K562 (cell line): ENCODE results near the gene SOHLH1. TPM values are rescaled to one million over a fixed set of nuclear protein-coding genes. Genes with fewer than 3 reads are reported as not detected.

Experiments
- ATAC-seq: fragments of 200-7000 bp; cut with Tn5 transposase; 3 replicates; pipeline ENCODE4 v1.9.1; 2020; ENCODE audit warnings: moderate library complexity
- BruUV-seq: library from RNA; stranded (reverse); fragments of 400-500 nt; replicated peaks from 2 replicates; lab custom pipeline; 2021; lab: Mats Ljungman, UMichigan
- CTCF ChIA-PET: fragments of 300-600 bp; formaldehyde crosslinking; extraction: SDS; loops from one replicate; lab custom pipeline; 2021; ENCODE audit warnings: low intra/inter-chr PET ratio; lab: Yijun Ruan, JAX
- POLR2A ChIA-PET: fragments of 300-600, 350-650 bp; sonication (Branson Sonifier 250); formaldehyde crosslinking; extraction: SDS; loops from one replicate; lab custom pipeline; 2021; ENCODE audit warnings: antibody characterized with exemption, inconsistent platforms; lab: Yijun Ruan, JAX
- DNase-seq, 4 experiments: peaks; one replicate each; pipeline versions ENCODE4 v3.0.0 to v3.0.0-alpha.2; 2011 to 2018; ENCODE audit warnings: low spot score in 3 of 4, mixed read lengths in 3 of 4; ENCODE audit errors: extremely low read depth in 1 of 4
- FAIRE-seq: peaks from 2 replicates; lab custom pipeline; 2011; peaks lifted over from hg19 to GRCh38; lab: Jason Lieb, UNC
- H2AFZ ChIP-seq: 2 replicates; pipeline ENCODE4 v1.6.0; 2011; ENCODE audit warnings: low read depth, low read length, control low read depth, inconsistent platforms
- H3K27ac ChIP-seq: fragments of 200-600 bp; 3 replicates; pipeline ENCODE4 v1.8.0; 2011; ENCODE audit warnings: low read depth, mild to moderate bottlenecking, control low read depth, inconsistent platforms, low read length, moderate library complexity, mixed read lengths; ENCODE audit errors: extremely low read depth
- H3K27me3 ChIP-seq, 2 experiments: fragments of 300-600 bp in 1 of 2; 2 replicates in 1 of 2; 3 replicates in 1 of 2; pipeline versions ENCODE4 v1.6.0 to v1.8.0; 2011; ENCODE audit warnings: inconsistent platforms in 2 of 2, low read length in 2 of 2, mild to moderate bottlenecking in 1 of 2, mixed read lengths in 1 of 2, moderate library complexity in 1 of 2; ENCODE audit not compliant: control insufficient read depth in 2 of 2, insufficient read depth in 2 of 2
- H3K36me3 ChIP-seq: fragments of 300-600 bp; 3 replicates; pipeline ENCODE4 v1.8.0; 2011; ENCODE audit warnings: mild to moderate bottlenecking, low read length, inconsistent platforms; ENCODE audit not compliant: control insufficient read depth, insufficient read depth
- H3K4me1 ChIP-seq, 2 experiments: fragments of 200-600 bp in 1 of 2; replicated peaks in 1 of 2; 2 replicates in 1 of 2; 3 replicates in 1 of 2; pipeline versions ENCODE4 v1.5.1 to v1.8.0; 2011; ENCODE audit warnings: inconsistent platforms in 2 of 2, low read length in 2 of 2, mild to moderate bottlenecking in 1 of 2, mixed read lengths in 1 of 2, moderate library complexity in 1 of 2; ENCODE audit not compliant: control insufficient read depth in 2 of 2, insufficient read depth in 2 of 2
- H3K4me2 ChIP-seq: 2 replicates; pipeline ENCODE4 v1.6.1; 2011; ENCODE audit warnings: low read length, control low read depth, inconsistent platforms, mixed read lengths; ENCODE audit not compliant: insufficient read depth
- H3K4me3 ChIP-seq: fragments of 200-600 bp; sonication (generic), shearing (Covaris generic); 2 replicates; pipeline ENCODE4 v1.5.1; 2016; ENCODE audit warnings: control low read depth, inconsistent platforms
- H3K79me2 ChIP-seq: fragments of 200-600 bp; 3 replicates; pipeline ENCODE4 v1.8.0; 2011; ENCODE audit warnings: low read length, inconsistent platforms; ENCODE audit not compliant: control insufficient read depth, insufficient read depth
- H3K9ac ChIP-seq, 2 experiments: 2 replicates each; pipeline versions ENCODE4 v1.6.0 to v1.6.1; 2011; ENCODE audit warnings: low read depth in 2 of 2, low read length in 2 of 2, control low read depth in 1 of 2, inconsistent platforms in 1 of 2, mild to moderate bottlenecking in 1 of 2, mixed read lengths in 1 of 2; ENCODE audit not compliant: insufficient read depth in 1 of 2
- H3K9me1 ChIP-seq: one replicate; pipeline ENCODE4 v1.6.0; 2011; ENCODE audit warnings: inconsistent platforms, mild to moderate bottlenecking, low read length, moderate library complexity; ENCODE audit not compliant: control insufficient read depth, insufficient read depth
- H3K9me3 ChIP-seq: replicated peaks from 2 replicates; pipeline ENCODE4 v1.5.1; 2011; ENCODE audit warnings: low read depth, low read length, inconsistent platforms; ENCODE audit not compliant: control insufficient read depth, insufficient read depth
- H4K20me1 ChIP-seq: replicated peaks from 2 replicates; pipeline ENCODE4 v1.6.1; 2011; ENCODE audit warnings: low read length, inconsistent platforms, mixed read lengths; ENCODE audit not compliant: control insufficient read depth, insufficient read depth
- BHLHE40 ChIP-seq: IDR thresholded peaks from 2 replicates; pipeline ENCODE4 v1.6.1; 2011; ENCODE audit warnings: low read length, improper control_type of control experiment
- EGR1 ChIP-seq: fragments of 450-650 bp; conservative IDR thresholded peaks from 2 replicates; pipeline ENCODE4 v1.6.1; 2017; ENCODE audit warnings: mild to moderate bottlenecking
- HLTF ChIP-seq: fragments of 450-650 bp; IDR thresholded peaks from 2 replicates; pipeline ENCODE4 v1.6.1; 2016
- KDM1A ChIP-seq, 2 experiments: fragments of 450-650 bp; IDR thresholded peaks; 2 replicates each; pipeline ENCODE4 v1.6.1; 2016; ENCODE audit warnings: mild to moderate bottlenecking in 2 of 2
- NRF1 ChIP-seq, 2 experiments: fragments of 450-650 bp; IDR thresholded peaks in 1 of 2; conservative IDR thresholded peaks in 1 of 2; 2 replicates each; pipeline ENCODE4 v1.6.1; 2014; ENCODE audit warnings: mild to moderate bottlenecking in 2 of 2
- WGBS: fragments of 100-300 bp; shearing (Covaris generic); methylation state at CpG from one replicate; pipeline ENCODE4 v1.1.6; 2016; ENCODE audit warnings: low coverage, mixed read lengths; ENCODE audit not compliant: insufficient coverage; ENCODE audit errors: missing lambda C conversion rate; 5-methylcytosine and 5-hydroxymethylcytosine counted together
- in situ Hi-C: fragments of 300-500 bp; cut with MboI; formaldehyde crosslinking; loops from 4 replicates; pipeline ENCODE4 v1.15.0; 2018; ENCODE audit warnings: inconsistent platforms, mixed read lengths
- intact Hi-C: fragments of 100-400 bp; cut with micrococcal nuclease; formaldehyde crosslinking; loops from 2 replicates; pipeline ENCODE4 v1.14.2; 2022
- polyA plus RNA-seq, 8 experiments: library from polyadenylated mRNA; depleted of rRNA in 4 of 8; stranded (reverse) in 5 of 8; unstranded in 3 of 8; fragments of >200 nt; fragmentation: Nextera tagmentation in 2 of 8; fragmentation: Illumina TruSeq in 1 of 8; extraction: Ambion mirVana in 2 of 8; extraction: Trizol in 1 of 8; gene quantifications; 2 replicates each; pipeline versions ENCODE4 v1.2.1 to v1.2.3, GENCODE V29; 2011 to 2014; ENCODE audit warnings: inconsistent platforms in 1 of 8, missing spikeins in 1 of 8
- total RNA-seq, 7 experiments: library from RNA; depleted of rRNA in 6 of 7; stranded (reverse); fragments of >200 nt in 6 of 7; fragmentation: Illumina TruSeq in 2 of 7; extraction: Trizol in 2 of 7; gene quantifications; 2 replicates each; pipeline versions ENCODE4 v1.2.1 to v1.2.3, GENCODE V29; 2011 to 2021; ENCODE audit warnings: low replicate concordance in 1 of 7

Gene SOHLH1
- total and polyA plus RNA-seq, 9 of the 15 experiments (the other 6 are each of a cell fraction or from before 2014, with no cell fraction given) = 0.17 to 0.41 (median 0.29) TPM; not detected in 6

DNA sequence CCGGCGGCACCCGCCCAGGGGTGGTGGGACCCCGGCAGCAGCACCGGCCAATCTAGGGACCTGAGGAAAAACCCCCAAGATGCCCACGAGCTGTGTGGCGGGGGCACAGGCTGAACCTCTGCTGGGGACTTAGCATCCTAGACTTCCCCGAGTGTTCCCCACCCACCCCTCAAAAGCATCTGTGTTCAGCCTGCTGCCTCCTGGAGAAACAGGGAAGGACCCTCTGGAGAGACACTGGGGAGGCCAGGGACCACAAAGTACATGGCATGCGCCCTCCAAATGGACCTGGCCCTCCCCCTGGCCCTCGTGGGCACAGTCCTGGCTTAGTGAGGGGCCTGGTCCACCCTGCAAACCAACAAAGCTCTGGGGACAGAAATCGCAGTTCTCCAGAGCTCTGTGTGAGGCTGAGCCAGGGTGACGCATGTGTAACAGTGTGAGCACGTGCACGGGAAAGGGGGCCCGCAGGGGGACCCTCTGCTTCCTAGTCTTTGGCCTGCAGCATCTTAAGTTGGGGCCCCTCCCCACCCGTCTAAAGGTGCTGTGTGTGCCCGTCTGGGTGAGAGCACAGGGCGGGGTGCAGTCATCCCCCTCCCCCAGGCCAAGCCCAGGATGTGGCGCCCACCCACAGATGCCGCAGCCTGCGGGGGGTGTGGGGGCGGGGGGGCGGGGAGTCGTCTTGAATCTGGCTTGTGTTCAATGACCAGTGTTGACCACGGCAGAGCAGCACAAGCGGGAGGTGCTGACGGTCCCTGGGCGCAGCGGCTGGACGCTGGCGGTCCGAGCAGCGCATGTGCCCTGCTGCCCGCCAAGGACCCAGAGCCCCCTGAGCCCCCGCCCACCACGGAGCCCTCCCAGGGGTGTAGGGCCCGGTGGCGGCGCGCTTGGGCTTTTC, 2.0 kb upstream of the SOHLH1 start:
- Histone ChIP-seq H3K79me2 (no peaks in the 10 kb centered on the region), H3K4me3 (no peak overlapping the region), H2AFZ (no peak overlapping the region), H3K9ac (no peak overlapping the region), H3K4me2 (no peak overlapping the region), H3K9me1 (no peaks in the 10 kb centered on the region), H3K36me3 (no peaks in the 10 kb centered on the region), H3K4me1 (peaks cover 0 to 54% of the 10 kb centered on the region in 2 experiments; a peak in 2 of 5 replicates), H3K27ac (no peak overlapping the region), H4K20me1 (peaks cover 1% of the 10 kb centered on the region; the same call in 1 of the 2 replicates), H3K27me3 (peaks cover 5 to 35% of the 10 kb centered on the region in 2 experiments; a peak in 4 of 5 replicates)
- ATAC-seq (peak; percentile 30), DNase-seq (peak in 3 of 4 experiments; percentile 38 to 55 (median 39)), FAIRE-seq (no peak)
- in situ Hi-C loops = no loop called here
- WGBS = 5% methylated on average over 22 of the region's 40 CpGs
- BruUV-seq = no TSS peak
- intact Hi-C loops = loop anchor here (10.0 kb wide), 1 partner anchor 93 kb away; no protein-coding TSS in a partner anchor
- CTCF ChIA-PET = interaction anchor here (1.8 kb wide), 1 partner anchor 422 kb away, joined by 8 read pairs; no protein-coding TSS in a partner anchor
- POLR2A ChIA-PET = interaction anchor here (0.7 kb wide), 2 partner anchors 27 to 573 kb away, joined by 3 read pairs; no protein-coding TSS in a partner anchor
- TF ChIP-seq KDM1A (IDR thresholded peaks at IDR 0.05) = peak in 1 of 2 experiments; percentile 9; a peak in 1 of 4 replicates
- no peak for TF ChIP-seq HLTF
- 0 out of 4 replicates have a peak, but pooled peaks of 1 of the 2 experiments have one; percentile 30 for TF ChIP-seq NRF1 (conservative IDR thresholded peaks at IDR 0.05 in 1 of 2, IDR thresholded peaks at IDR 0.05 in 1 of 2)
- TF ChIP-seq EGR1 = peak; percentile 39
- peak; percentile 7; the same call in 1 of the 2 replicates for TF ChIP-seq BHLHE40
- TF ChIP-seq, all 486 proteins: peak for 4
- H3K9me3 ChIP-seq = no peaks in the 10 kb centered on the region
